CD4-positive, CD25-positive, alpha-beta regulatory T cell (primary cell): ENCODE results near the gene ATG9A. TPM values are rescaled to one million over a fixed set of nuclear protein-coding genes. Genes with fewer than 3 reads are reported as not detected.
A peak's percentile ranks its signal among the peaks of the same experiment; 100 is the strongest.
"Not testable (repeated sequence)": the region's sequence is repeated elsewhere in the genome, so short reads cannot be mapped to it uniquely, and the experiment has no call there.

Experiments used
- ATAC-seq, 2 donors: fragments of 150-1000 bp; cut with Tn5 transposase; one replicate each; pipeline ENCODE4 v1.10.0; 2021; ENCODE audit warnings: low read depth in 2 of 2, moderate number of reproducible peaks in 2 of 2, moderate library complexity in 1 of 2
- DNase-seq, 3 donors: peaks; one replicate each; pipeline versions ENCODE4 v3.0.0 to v3.0.0-alpha.2; 2012 to 2022; ENCODE audit warnings: mixed read lengths in 1 of 3
- H3K27ac ChIP-seq: one replicate; pipeline ENCODE4 v1.7.0; 2013; ENCODE audit warnings: mild to moderate bottlenecking, low read length; ENCODE audit not compliant: insufficient read depth, poor library complexity, severe bottlenecking
- H3K27me3 ChIP-seq: one replicate; pipeline ENCODE4 v1.7.0; 2013; ENCODE audit warnings: low read length; ENCODE audit not compliant: control insufficient read depth, insufficient read depth
- H3K36me3 ChIP-seq: one replicate; pipeline ENCODE4 v1.7.0; 2013; ENCODE audit warnings: mild to moderate bottlenecking, low read length, moderate library complexity; ENCODE audit not compliant: control insufficient read depth, insufficient read depth
- H3K4me1 ChIP-seq: 2 replicates; pipeline ENCODE4 v1.7.0; 2013; ENCODE audit warnings: mild to moderate bottlenecking, low read length; ENCODE audit not compliant: insufficient read depth, control insufficient read depth, poor library complexity, severe bottlenecking
- H3K4me3 ChIP-seq: one replicate; pipeline ENCODE4 v1.7.0; 2013; ENCODE audit warnings: low read depth, mild to moderate bottlenecking, low read length, moderate library complexity
- H3K9me3 ChIP-seq, 2 experiments: 1 replicate in 1 of 2; 2 replicates in 1 of 2; pipeline ENCODE4 v1.7.0; 2013; ENCODE audit warnings: low read length in 2 of 2, mild to moderate bottlenecking in 1 of 2, moderate library complexity in 1 of 2; ENCODE audit not compliant: control insufficient read depth in 2 of 2
- H3K27ac Mint-ChIP-seq, 3 donors: one replicate each; pipeline ENCODE4 v1.8.0; 2020 to 2022; ENCODE audit warnings: mild to moderate bottlenecking in 3 of 3, mixed read lengths in 3 of 3, moderate library complexity in 2 of 3
- H3K27me3 Mint-ChIP-seq: one replicate; pipeline ENCODE4 v1.8.0; 2022; ENCODE audit warnings: mild to moderate bottlenecking, mixed read lengths
- H3K36me3 Mint-ChIP-seq: one replicate; pipeline ENCODE4 v1.8.0; 2020; ENCODE audit warnings: mixed read lengths
- H3K4me1 Mint-ChIP-seq, 4 donors: one replicate each; pipeline ENCODE4 v1.8.0; 2020 to 2022; ENCODE audit warnings: mixed read lengths in 4 of 4, mild to moderate bottlenecking in 1 of 4
- H3K4me3 Mint-ChIP-seq, 4 donors: one replicate each; pipeline ENCODE4 v1.8.0; 2020 to 2022; ENCODE audit warnings: mild to moderate bottlenecking in 4 of 4, mixed read lengths in 4 of 4, moderate library complexity in 3 of 4
- H3K9me3 Mint-ChIP-seq, 7 donors: one replicate each; pipeline ENCODE4 v1.8.0; 2020 to 2022; ENCODE audit warnings: mixed read lengths in 7 of 7, mild to moderate bottlenecking in 3 of 7, moderate library complexity in 2 of 7
- polyA plus RNA-seq, 4 donors: library from polyadenylated mRNA; unstranded; fragments of 300-500 nt; fragmentation: Illumina TruSeq; gene quantifications; one replicate each; pipeline ENCODE4 v1.2.3, GENCODE V29; 2021
- total RNA-seq: library from RNA; stranded (reverse); gene quantifications from one replicate; pipeline ENCODE4 v1.2.3, GENCODE V29; 2022

Gene ATG9A
- total and polyA plus RNA-seq, 5 donors from 2014 or later: 18.7 to 68.0 (median 19.1) TPM

- Mint-ChIP-seq H3K27me3 (peaks cover 4% of the 10 kb centered on the region), H3K4me1 (peaks cover 6 to 33% (median 14%) of the 10 kb centered on the region in 4 donors), H3K4me3 (peak overlapping the region; percentile 93 to 99 (median 96)), H3K9me3 (peaks cover 0 to 2% (median 0%) of the 10 kb centered on the region in 7 donors), H3K27ac (peak overlapping the region; percentile 79 to 99 (median 96)), H3K36me3 (no peaks in the 10 kb centered on the region)
- peak overlapping the region; percentile 92 for H3K27ac ChIP-seq
- H3K27me3 ChIP-seq: no peaks in the 10 kb centered on the region
- peaks cover 19% of the 10 kb centered on the region for H3K4me1 ChIP-seq
- ATAC-seq (no peak), DNase-seq (no peak)
- no peaks in the 10 kb centered on the region for H3K9me3 ChIP-seq
- H3K4me3 ChIP-seq: peak overlapping the region; percentile 81
- peaks cover 16% of the 10 kb centered on the region for H3K36me3 ChIP-seq
Observed at GRCh38 chr2:219205981-219206327, 23.5 kb downstream of the ATG9A start.

GRCh38 chr2:219205165-219205538 is 24.3 kb downstream of the ATG9A start:
- Mint-ChIP-seq H3K9me3 (peaks cover 0 to 2% (median 0%) of the 10 kb centered on the region in 7 donors), H3K4me3 (peak overlapping the region in 3 of 4 donors; percentile 77 to 95 (median 93)), H3K27ac (peak overlapping the region in 1 of 3 donors; percentile 26), H3K36me3 (no peaks in the 10 kb centered on the region), H3K27me3 (peaks cover 4% of the 10 kb centered on the region), H3K4me1 (peaks cover 6 to 36% (median 13%) of the 10 kb centered on the region in 4 donors)
- DNase-seq: no peak
- Histone ChIP-seq H3K4me3 (no peak overlapping the region), H3K36me3 (peaks cover 16% of the 10 kb centered on the region), H3K4me1 (peaks cover 15% of the 10 kb centered on the region), H3K27ac (no peak overlapping the region), H3K27me3 (no peaks in the 10 kb centered on the region), H3K9me3 (no peaks in the 10 kb centered on the region)
- ATAC-seq: no peak

- Mint-ChIP-seq H3K4me3 (peak overlapping the region in 3 of 4 donors; percentile 77 to 95 (median 93)), H3K9me3 (peaks cover 0 to 2% (median 0%) of the 10 kb centered on the region in 7 donors), H3K27ac (peak overlapping the region in 1 of 3 donors; percentile 26), H3K36me3 (no peaks in the 10 kb centered on the region), H3K4me1 (peaks cover 6 to 32% (median 13%) of the 10 kb centered on the region in 4 donors), H3K27me3 (peaks cover 6% of the 10 kb centered on the region)
- no peak for DNase-seq
- H3K27me3 ChIP-seq: no peaks in the 10 kb centered on the region
- peaks cover 15% of the 10 kb centered on the region for H3K4me1 ChIP-seq
- peaks cover 16% of the 10 kb centered on the region for H3K36me3 ChIP-seq
- no peak overlapping the region for H3K4me3 ChIP-seq
- H3K27ac ChIP-seq: no peak overlapping the region
- H3K9me3 ChIP-seq: no peaks in the 10 kb centered on the region
- ATAC-seq: no peak
Observed at GRCh38 chr2:219204425-219205164, 24.8 kb downstream of the ATG9A start.

DNA sequence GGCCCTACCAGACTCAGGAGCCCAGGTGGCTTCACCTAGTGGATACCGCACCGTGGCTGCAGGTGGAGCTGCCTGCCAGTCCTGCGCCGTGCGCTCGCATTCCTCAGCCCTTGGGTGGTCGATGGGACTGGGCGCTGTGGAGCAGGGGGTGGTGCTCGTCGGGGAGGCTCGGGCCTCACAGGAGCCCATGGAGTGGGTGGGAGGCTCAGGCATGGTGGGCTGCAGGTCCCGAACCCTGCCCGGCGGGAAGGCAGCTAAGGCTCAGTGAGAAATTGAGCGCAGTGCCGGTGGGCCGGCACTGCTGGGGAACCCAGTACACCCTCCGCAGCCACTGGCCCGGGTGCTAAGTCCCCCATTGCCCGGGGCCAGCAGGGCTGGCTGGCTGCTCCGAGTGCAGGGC is 28.1 kb downstream of the ATG9A start:
- not testable (repeated sequence) for H3K27ac ChIP-seq, H3K36me3 Mint-ChIP-seq, ATAC-seq, H3K4me3 ChIP-seq, H3K36me3 ChIP-seq, DNase-seq, H3K4me1 ChIP-seq, H3K9me3 Mint-ChIP-seq, H3K27me3 ChIP-seq, H3K4me3 Mint-ChIP-seq, H3K9me3 ChIP-seq, H3K27ac Mint-ChIP-seq
- peaks cover 4 to 19% (median 7%) of the 10 kb centered on the region in 4 donors for H3K4me1 Mint-ChIP-seq
- peaks cover 15% of the 10 kb centered on the region for H3K27me3 Mint-ChIP-seq

- H3K4me1 Mint-ChIP-seq: peaks cover 0 to 14% (median 2%) of the 10 kb centered on the region in 4 donors
- not testable (repeated sequence) for H3K4me1 ChIP-seq, H3K27ac ChIP-seq, H3K27me3 ChIP-seq, ATAC-seq, H3K9me3 Mint-ChIP-seq, H3K9me3 ChIP-seq, H3K36me3 ChIP-seq, H3K36me3 Mint-ChIP-seq
- peak overlapping the region; percentile 44 to 88 (median 84) for H3K4me3 Mint-ChIP-seq
- H3K27ac Mint-ChIP-seq: peak overlapping the region in 2 of 3 donors; percentile 72 to 77
- peak in 2 of 3 donors; percentile 24 to 31 for DNase-seq
- peak overlapping the region; percentile 35 for H3K4me3 ChIP-seq
- peaks cover 17% of the 10 kb centered on the region for H3K27me3 Mint-ChIP-seq
Observed at GRCh38 chr2:219200502-219201326, 28.7 kb downstream of the ATG9A start.

GRCh38 chr2:219199470-219200211 is 29.8 kb downstream of the ATG9A start:
- Mint-ChIP-seq H3K9me3 (peaks cover 0 to 3% (median 0%) of the 10 kb centered on the region in 7 donors), H3K27me3 (peaks cover 23% of the 10 kb centered on the region), H3K4me1 (peaks cover 0 to 14% (median 2%) of the 10 kb centered on the region in 4 donors), H3K4me3 (peak overlapping the region in 2 of 4 donors; percentile 51 to 88), H3K27ac (peak overlapping the region in 1 of 3 donors; percentile 53), H3K36me3 (peaks cover 4% of the 10 kb centered on the region)
- peaks cover 2% of the 10 kb centered on the region for H3K27me3 ChIP-seq
- no peaks in the 10 kb centered on the region for H3K36me3 ChIP-seq
- H3K4me3 ChIP-seq: no peak overlapping the region
- no peak overlapping the region for H3K27ac ChIP-seq
- no peak for DNase-seq
- no peaks in the 10 kb centered on the region for H3K9me3 ChIP-seq
- H3K4me1 ChIP-seq: no peaks in the 10 kb centered on the region
- ATAC-seq: no peak

DNA sequence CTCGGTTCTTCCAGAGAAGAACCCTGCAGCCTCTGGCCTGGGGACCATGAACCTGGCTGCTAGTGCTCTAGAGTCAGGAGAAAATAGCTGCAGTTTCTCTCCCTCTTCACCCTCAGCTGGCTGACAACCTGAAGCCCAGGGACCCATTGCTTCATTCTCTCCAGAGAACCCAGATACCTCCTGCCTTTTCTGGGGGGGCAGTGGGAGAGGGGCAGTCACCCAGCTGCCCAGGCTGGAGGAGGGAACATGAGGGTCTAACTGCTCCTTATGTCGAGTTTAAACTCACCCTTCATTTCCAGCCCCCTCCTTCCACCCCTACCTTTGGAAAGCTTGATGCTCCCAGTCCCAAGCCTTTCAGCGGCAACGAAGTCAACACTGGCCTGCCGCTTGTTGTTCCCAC is 30.5 kb downstream of the ATG9A start:
- Mint-ChIP-seq H3K4me3 (no peak overlapping the region), H3K9me3 (peaks cover 0 to 3% (median 0%) of the 10 kb centered on the region in 7 donors)
- no peak for ATAC-seq

More for the DNA sequence above, 30.5 kb downstream of the ATG9A start:
- H3K36me3 ChIP-seq: no peaks in the 10 kb centered on the region
- H3K36me3 Mint-ChIP-seq: peaks cover 4% of the 10 kb centered on the region
- H3K27ac Mint-ChIP-seq: peak overlapping the region in 1 of 3 donors; percentile 53
- H3K9me3 ChIP-seq: no peaks in the 10 kb centered on the region
- peaks cover 23% of the 10 kb centered on the region for H3K27me3 Mint-ChIP-seq
- H3K4me3 ChIP-seq: no peak overlapping the region
- no peak overlapping the region for H3K27ac ChIP-seq
- no peak for DNase-seq
- peaks cover 2% of the 10 kb centered on the region for H3K27me3 ChIP-seq
- no peaks in the 10 kb centered on the region for H3K4me1 ChIP-seq
- peaks cover 0 to 14% (median 2%) of the 10 kb centered on the region in 4 donors for H3K4me1 Mint-ChIP-seq
